ENCODE data around the gene FRY. TPM values are rescaled to one million over a fixed set of nuclear protein-coding genes. Genes with fewer than 3 reads are reported as not detected.

The FRY gene
- total and polyA plus RNA-seq, 2 of the 13 experiments (the other 11 are each of a cell fraction or from before 2014, with no cell fraction given): 8.2 to 13.1 TPM

DNA sequence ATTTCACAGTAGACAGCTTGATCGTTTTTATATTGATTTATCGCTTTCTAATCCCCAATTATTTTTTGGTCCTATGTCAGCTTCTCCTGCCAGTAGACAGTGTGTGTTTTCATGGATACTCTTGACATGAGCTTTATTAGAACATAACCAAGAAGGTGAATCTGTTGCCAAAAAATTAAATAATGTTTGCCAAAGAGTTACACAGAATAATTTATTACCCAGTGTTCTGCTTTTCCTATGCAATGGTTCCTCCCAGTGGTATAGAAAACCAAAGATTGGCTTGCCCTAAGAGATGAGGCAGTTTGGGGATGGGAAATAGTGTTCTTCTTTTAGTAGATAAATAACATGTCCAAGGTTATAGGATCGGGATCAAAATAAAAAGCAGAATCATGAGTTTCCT, 8.5 kb upstream of the FRY start:
- Histone ChIP-seq H3K79me2 (ENCODE audit: insufficient read depth, low read length) (no peaks in the 10 kb centered on the region), H3K27ac (ENCODE audit: extremely low read length, insufficient read depth, low read length) (no peak overlapping the region), H2AFZ (ENCODE audit: low read length) (no peak overlapping the region), H3K4me1 (ENCODE audit: insufficient read depth, low read length) (peaks cover 18% of the 10 kb centered on the region; the same call in 1 of the 2 replicates), H3K27me3 (ENCODE audit: control insufficient read depth in 1 of 2, insufficient read depth in 2 of 2, low read length in 2 of 2) (no peaks in the 10 kb centered on the region), H3K9me3 (ENCODE audit: low read length) (no peaks in the 10 kb centered on the region), H4K20me1 (ENCODE audit: insufficient read depth, low read length) (no peaks in the 10 kb centered on the region), H3K4me3 (replicated peaks in 1 of 3; ENCODE audit: insufficient read depth in 1 of 3, low read depth in 2 of 3, low read length in 3 of 3) (no peak overlapping the region), H3K36me3 (replicated peaks in 1 of 2; ENCODE audit: control insufficient read depth in 1 of 2, insufficient read depth in 2 of 2, low read length in 2 of 2) (no peaks in the 10 kb centered on the region), H3K9ac (ENCODE audit: insufficient read depth, low read depth, low read length) (no peak overlapping the region), H3K4me2 (ENCODE audit: low read depth, low read length) (no peak overlapping the region)
- WGBS (ENCODE audit: low lambda C conversion rate): 89% methylated on average over 3 of the region's 3 CpGs
- ATAC-seq: no peak
- ChIA-PET CTCF (ENCODE audit: low intra/inter-chr PET ratio, low total read pairs) (no interaction called here), POLR2A (no interaction called here)
- DNase-seq (ENCODE audit: low spot score): no peak
- BruUV-seq (replicated peaks): no TSS peak
- in situ Hi-C loops (cut with HindIII; ENCODE audit: extremely low pct_ligation_motif_present, low pct_unique_long_range_greater_than_20kb) (no loop called here), intact Hi-C loops (cut with micrococcal nuclease; ENCODE audit: unreplicated experiment) (no loop called here)
- no peak for TF ChIP-seq BRCA1 (CRISPR knock-in tag; IDR thresholded peaks at IDR 0.05)
- no peak for TF ChIP-seq MEIS1 (CRISPR knock-in tag; IDR thresholded peaks at IDR 0.05; ENCODE audit: borderline replicate concordance)
- TF ChIP-seq, protein P1, sequence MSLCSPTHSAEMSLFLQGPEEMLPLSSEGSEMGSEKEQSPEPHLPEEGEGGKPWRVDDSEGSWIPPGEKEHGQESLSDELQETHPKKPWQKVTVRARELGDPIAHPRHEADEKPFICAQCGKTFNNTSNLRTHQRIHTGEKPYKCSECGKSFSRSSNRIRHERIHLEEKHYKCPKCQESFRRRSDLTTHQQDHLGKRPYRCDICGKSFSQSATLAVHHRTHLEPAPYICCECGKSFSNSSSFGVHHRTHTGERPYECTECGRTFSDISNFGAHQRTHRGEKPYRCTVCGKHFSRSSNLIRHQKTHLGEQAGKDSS (CRISPR knock-in tag; IDR thresholded peaks at IDR 0.05; ENCODE audit: borderline replicate concordance, low read depth): no peak
- TF ChIP-seq FOXA1 (IDR thresholded peaks at IDR 0.05): no peak
- no peak for TF ChIP-seq FOXA1 (CRISPR knock-in tag; IDR thresholded peaks at IDR 0.05)
- TF ChIP-seq NPAS2 (CRISPR knock-in tag; IDR thresholded peaks at IDR 0.05; ENCODE audit: borderline replicate concordance): no peak
- TF ChIP-seq, protein P2, sequence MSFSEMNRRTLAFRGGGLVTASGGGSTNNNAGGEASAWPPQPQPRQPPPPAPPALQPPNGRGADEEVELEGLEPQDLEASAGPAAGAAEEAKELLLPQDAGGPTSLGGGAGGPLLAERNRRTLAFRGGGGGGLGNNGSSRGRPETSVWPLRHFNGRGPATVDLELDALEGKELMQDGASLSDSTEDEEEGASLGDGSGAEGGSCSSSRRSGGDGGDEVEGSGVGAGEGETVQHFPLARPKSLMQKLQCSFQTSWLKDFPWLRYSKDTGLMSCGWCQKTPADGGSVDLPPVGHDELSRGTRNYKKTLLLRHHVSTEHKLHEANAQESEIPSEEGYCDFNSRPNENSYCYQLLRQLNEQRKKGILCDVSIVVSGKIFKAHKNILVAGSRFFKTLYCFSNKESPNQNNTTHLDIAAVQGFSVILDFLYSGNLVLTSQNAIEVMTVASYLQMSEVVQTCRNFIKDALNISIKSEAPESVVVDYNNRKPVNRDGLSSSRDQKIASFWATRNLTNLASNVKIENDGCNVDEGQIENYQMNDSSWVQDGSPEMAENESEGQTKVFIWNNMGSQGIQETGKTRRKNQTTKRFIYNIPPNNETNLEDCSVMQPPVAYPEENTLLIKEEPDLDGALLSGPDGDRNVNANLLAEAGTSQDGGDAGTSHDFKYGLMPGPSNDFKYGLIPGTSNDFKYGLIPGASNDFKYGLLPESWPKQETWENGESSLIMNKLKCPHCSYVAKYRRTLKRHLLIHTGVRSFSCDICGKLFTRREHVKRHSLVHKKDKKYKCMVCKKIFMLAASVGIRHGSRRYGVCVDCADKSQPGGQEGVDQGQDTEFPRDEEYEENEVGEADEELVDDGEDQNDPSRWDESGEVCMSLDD (CRISPR knock-in tag; IDR thresholded peaks at IDR 0.05; ENCODE audit: borderline replicate concordance): no peak
- TF ChIP-seq PPARG (CRISPR knock-in tag; conservative IDR thresholded peaks at IDR 0.05): no peak
- TF ChIP-seq AHR (CRISPR knock-in tag; IDR thresholded peaks at IDR 0.05): no peak
- no peak for TF ChIP-seq ZNF124 (CRISPR knock-in tag; IDR thresholded peaks at IDR 0.05)
- TF ChIP-seq ZNF264 (CRISPR knock-in tag; IDR thresholded peaks at IDR 0.05): no peak
- no peak for TF ChIP-seq FIP1L1 (IDR thresholded peaks at IDR 0.05; ENCODE audit: borderline replicate concordance, insufficient read depth, low read depth, low read length)
- no peak for TF ChIP-seq AGO2 (optimal IDR thresholded peaks at IDR 0.05; ENCODE audit: low read depth, low read length)
- FAIRE-seq: no peak

Data from HepG2 (cell line).